ENCODE measurements around the gene PRKCE.

The PRKCE gene

GRCh38 chr2:45789317-45789716 is 137.8 kb downstream of the PRKCE start:
- TF ChIP-seq, protein P1, sequence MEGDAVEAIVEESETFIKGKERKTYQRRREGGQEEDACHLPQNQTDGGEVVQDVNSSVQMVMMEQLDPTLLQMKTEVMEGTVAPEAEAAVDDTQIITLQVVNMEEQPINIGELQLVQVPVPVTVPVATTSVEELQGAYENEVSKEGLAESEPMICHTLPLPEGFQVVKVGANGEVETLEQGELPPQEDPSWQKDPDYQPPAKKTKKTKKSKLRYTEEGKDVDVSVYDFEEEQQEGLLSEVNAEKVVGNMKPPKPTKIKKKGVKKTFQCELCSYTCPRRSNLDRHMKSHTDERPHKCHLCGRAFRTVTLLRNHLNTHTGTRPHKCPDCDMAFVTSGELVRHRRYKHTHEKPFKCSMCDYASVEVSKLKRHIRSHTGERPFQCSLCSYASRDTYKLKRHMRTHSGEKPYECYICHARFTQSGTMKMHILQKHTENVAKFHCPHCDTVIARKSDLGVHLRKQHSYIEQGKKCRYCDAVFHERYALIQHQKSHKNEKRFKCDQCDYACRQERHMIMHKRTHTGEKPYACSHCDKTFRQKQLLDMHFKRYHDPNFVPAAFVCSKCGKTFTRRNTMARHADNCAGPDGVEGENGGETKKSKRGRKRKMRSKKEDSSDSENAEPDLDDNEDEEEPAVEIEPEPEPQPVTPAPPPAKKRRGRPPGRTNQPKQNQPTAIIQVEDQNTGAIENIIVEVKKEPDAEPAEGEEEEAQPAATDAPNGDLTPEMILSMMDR (IDR thresholded peaks at IDR 0.05; ENCODE audit: low read depth, low read length), result no peak
- DNase-seq (ENCODE audit: extremely low read depth, low read depth), result no peak

DNA sequence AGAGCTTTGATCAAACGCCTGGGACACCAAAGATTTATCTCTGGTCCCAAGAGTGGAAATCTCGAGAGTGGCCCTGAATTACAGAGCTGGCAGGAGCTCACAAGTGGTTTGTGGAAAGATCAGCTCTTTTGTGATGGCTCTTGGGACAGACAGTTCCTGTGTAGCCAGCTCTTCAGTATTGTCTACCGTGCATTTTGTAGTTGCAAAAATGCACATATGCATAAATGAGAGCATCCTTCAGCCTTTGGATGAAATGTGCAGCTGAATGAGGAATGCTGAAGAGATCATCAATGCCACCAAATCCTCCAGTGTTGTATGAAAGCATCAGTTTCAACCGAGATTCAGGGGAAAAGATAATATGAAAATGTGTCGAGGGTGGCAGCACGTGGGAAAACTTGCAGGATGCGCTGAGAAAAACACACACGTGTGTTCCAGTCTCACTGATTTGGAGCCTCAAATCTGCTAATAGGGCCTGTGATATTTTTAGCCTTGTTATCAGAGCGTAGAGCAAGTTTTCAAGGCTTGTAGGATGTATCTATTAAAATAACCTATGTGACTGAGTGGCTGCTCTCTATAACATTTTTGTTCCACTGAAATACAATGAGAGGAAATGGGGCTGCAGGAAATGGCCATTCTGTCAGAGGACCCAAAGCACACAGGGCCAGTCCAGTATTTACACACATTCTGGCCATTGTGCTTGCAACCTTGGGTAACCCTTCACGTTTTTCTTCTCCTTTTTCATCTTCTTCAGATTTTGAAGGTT is 138.7 kb downstream of the PRKCE start:
- TF ChIP-seq, protein P1 (IDR thresholded peaks at IDR 0.05; ENCODE audit: low read depth, low read length), result no peak

DNA sequence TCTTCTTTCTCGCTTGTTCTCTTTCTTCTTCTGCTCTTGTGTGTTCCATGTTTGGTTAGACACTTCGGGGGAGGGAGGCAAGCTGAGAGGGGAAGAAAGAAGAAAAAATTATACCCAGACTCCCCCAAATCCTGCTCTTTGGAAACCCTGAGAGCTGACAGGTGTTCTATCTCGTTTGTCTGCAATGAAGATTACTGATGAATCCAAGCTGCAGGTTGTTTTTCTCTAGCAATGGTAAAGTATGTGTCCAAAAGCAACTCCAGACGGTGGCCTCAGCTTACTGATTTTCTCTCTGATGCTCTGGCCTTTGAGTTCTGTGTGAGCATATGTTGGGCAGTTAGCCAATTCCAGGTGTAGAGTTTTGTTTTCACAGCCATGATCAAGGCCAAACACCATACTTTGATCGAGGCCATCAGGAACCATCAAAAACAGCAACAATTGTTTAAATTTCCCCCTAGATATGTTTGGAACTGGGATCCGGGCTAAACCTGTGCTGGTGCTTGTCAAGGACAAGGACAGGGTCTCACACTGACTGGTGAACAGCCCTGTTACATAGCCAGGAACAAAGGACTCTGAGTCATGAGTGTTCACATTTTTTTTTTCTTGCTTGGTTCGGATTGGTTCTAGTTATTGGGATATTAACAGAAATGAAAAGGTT is 142.0 kb downstream of the PRKCE start:
- TF ChIP-seq, protein P1 (IDR thresholded peaks at IDR 0.05; ENCODE audit: low read depth, low read length), result no peak
- DNase-seq (ENCODE audit: extremely low read depth, low read depth), result no peak

More for the DNA sequence above, 138.7 kb downstream of the PRKCE start:
- DNase-seq (ENCODE audit: extremely low read depth, low read depth), result no peak

GRCh38 chr2:45794134-45794617 is 142.7 kb downstream of the PRKCE start:
- no peak for DNase-seq (ENCODE audit: extremely low read depth, low read depth)
- TF ChIP-seq, protein P1 (IDR thresholded peaks at IDR 0.05; ENCODE audit: low read depth, low read length), result no peak

DNA sequence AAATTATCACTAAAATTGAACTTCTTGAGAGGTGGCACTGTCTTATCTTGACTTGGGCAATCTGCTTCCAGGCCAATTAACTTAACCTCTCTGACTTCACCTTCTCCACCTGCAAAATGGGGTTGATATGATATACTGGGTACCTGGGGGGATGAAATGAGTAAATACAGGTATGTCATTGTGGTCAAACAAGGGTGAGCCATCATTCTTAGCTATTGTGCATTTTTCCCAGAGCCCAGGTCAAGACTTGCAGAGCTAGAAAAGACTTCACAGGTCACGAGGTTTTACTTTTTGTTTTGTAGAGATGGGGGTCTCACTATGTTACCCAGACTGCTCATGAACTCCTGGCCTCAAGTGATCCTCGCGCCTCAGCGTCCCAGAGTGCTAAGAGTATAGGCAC is 145.0 kb downstream of the PRKCE start:
- no peak for DNase-seq (ENCODE audit: extremely low read depth, low read depth)
- TF ChIP-seq, protein P1 (IDR thresholded peaks at IDR 0.05; ENCODE audit: low read depth, low read length), result no peak

GRCh38 chr2:45797451-45798230 is 146.2 kb downstream of the PRKCE start:
- no peak for DNase-seq (ENCODE audit: extremely low read depth, low read depth)

More at GRCh38 chr2:45797451-45798230, 146.2 kb downstream of the PRKCE start:
- TF ChIP-seq, protein P1 (IDR thresholded peaks at IDR 0.05; ENCODE audit: low read depth, low read length), result no peak; the same call in 1 of the 2 replicates

Measured in AG09319 (cell line).